ENCODE results near the gene DDX56. TPM values are rescaled to one million over a fixed set of nuclear protein-coding genes. Genes with fewer than 3 reads are reported as not detected.

Gene DDX56
- total and polyA plus RNA-seq, 7 donors = 14.6 to 60.5 (median 38.2) TPM

DNA sequence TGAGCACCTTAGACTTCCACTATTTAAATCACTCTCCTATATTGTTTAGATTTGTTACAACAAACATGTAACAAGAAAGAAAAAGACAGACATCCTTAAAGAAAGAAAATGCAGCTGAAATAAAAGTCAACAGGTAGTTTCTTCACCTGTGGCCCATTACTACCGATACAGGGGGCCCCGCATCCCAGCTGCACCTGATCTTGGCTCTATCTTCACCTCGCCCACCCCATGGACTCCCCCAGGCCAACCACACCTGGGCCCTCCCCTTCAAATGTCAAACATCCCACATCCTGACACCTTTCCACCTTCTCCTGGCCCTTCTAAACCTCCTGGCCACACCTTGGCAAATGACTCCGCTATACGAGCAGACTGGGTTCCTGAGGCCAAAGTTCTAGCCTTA lies 7.0 kb downstream of the DDX56 start:
- Histone ChIP-seq H3K9me3 (no peaks in the 10 kb centered on the region), H3K27ac (no peak overlapping the region), H3K4me3 (no peak overlapping the region), H3K36me3 (peaks cover 35 to 80% (median 58%) of the 10 kb centered on the region in 4 donors), H3K4me1 (no peaks in the 10 kb centered on the region), H3K27me3 (no peaks in the 10 kb centered on the region)
- WGBS, 2 donors = 75 to 93% methylated on average over 5 of the region's 5 CpGs
- TF ChIP-seq POLR2A (IDR thresholded peaks at IDR 0.05) (no peak), POLR2AphosphoS5 (IDR thresholded peaks at IDR 0.05) (no peak), CTCF (IDR thresholded peaks at IDR 0.05) (no peak), EP300 (IDR thresholded peaks at IDR 0.05) (no peak)
- intact Hi-C loops (cut with DNase I) = loop anchor here (5.0 kb wide), 1 partner anchor 74 kb away; the partner anchor contains the start of gene NUDCD3
- no peak for DNase-seq

GRCh38 chr7:44565795-44566559 lies 7.7 kb downstream of the DDX56 start:
- WGBS, 2 donors = 80 to 86% methylated on average over 16 of the region's 16 CpGs
- H3K27ac ChIP-seq = peak overlapping the region in 1 of 4 donors; percentile 35
- H3K4me1 ChIP-seq = no peaks in the 10 kb centered on the region
- no peaks in the 10 kb centered on the region for H3K27me3 ChIP-seq
- intact Hi-C loops (cut with DNase I) = loop anchor here (1.0 to 5.0 kb wide), 2 partner anchors 74 to 325 kb away; partner anchors contain the start of gene NUDCD3
- peaks cover 34 to 73% (median 51%) of the 10 kb centered on the region in 4 donors for H3K36me3 ChIP-seq
- no peak for DNase-seq
- no peaks in the 10 kb centered on the region for H3K9me3 ChIP-seq
- H3K4me3 ChIP-seq = no peak overlapping the region
- TF ChIP-seq POLR2A (IDR thresholded peaks at IDR 0.05) (no peak), CTCF (IDR thresholded peaks at IDR 0.05) (peak in 1 of 4 experiments; percentile 6)

DNA sequence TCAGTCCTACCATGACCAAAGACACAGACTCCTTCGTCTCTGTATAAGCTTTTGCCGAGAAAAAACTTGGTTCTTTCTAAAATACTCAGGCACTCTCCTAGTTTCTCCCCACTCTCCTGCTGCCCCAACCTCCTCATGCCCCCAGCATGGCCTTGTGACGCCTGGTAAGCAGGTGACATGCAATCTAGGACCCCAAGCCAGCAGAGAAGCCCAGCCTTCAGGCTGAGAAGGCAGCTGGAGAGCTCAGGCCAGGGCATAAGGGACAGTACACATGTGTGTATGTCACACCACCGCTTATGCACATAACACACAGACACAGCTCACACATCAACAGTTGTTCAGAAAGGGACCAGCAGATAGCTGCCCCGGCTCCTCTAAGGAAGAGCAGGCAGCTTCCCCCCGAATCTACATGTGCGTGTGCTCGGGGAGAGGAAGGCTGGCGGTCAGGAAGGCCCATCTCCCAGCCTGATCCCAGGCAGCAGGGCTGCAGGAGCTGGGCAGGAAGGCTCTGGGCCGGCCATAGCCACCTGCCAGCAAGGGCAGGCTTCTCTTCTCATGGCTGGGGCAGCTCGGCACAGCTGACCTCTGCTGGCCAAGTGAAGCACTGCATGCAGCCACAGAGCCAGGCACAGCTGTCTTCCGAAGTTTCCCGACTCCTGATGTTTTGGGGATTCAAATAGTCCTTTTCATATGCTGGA lies 8.5 kb downstream of the DDX56 start:
- 59 to 69% methylated on average over 13 of the region's 13 CpGs for WGBS, 2 donors
- Histone ChIP-seq H3K9me3 (no peaks in the 10 kb centered on the region), H3K4me3 (no peak overlapping the region), H3K27ac (peak overlapping the region in 1 of 4 donors; percentile 35), H3K4me1 (no peaks in the 10 kb centered on the region), H3K27me3 (no peaks in the 10 kb centered on the region), H3K36me3 (peaks cover 27 to 65% (median 43%) of the 10 kb centered on the region in 4 donors)
- DNase-seq = peak; percentile 79
- intact Hi-C loops (cut with DNase I) = loop anchor here (1.0 to 5.0 kb wide), 2 partner anchors 73 to 324 kb away; partner anchors contain the start of gene NUDCD3
- TF ChIP-seq POLR2AphosphoS5 (IDR thresholded peaks at IDR 0.05) = peak in 1 of 4 donors; percentile 16
- TF ChIP-seq CTCF (IDR thresholded peaks at IDR 0.05) = peak; percentile 72 to 97 (median 94)
- TF ChIP-seq EP300 (IDR thresholded peaks at IDR 0.05) = no peak
- no peak for TF ChIP-seq POLR2A (IDR thresholded peaks at IDR 0.05)

GRCh38 chr7:44564606-44565005 lies 9.1 kb downstream of the DDX56 start:
- Histone ChIP-seq H3K36me3 (peaks cover 20 to 59% (median 37%) of the 10 kb centered on the region in 4 donors), H3K4me1 (no peaks in the 10 kb centered on the region), H3K27ac (no peak overlapping the region), H3K27me3 (no peaks in the 10 kb centered on the region), H3K9me3 (no peaks in the 10 kb centered on the region), H3K4me3 (no peak overlapping the region)
- no peak for DNase-seq
- intact Hi-C loops (cut with DNase I) = loop anchor here (1.0 to 5.0 kb wide), 2 partner anchors 72 to 323 kb away; partner anchors contain the start of gene NUDCD3
- TF ChIP-seq EP300 (IDR thresholded peaks at IDR 0.05) = no peak
- no peak for TF ChIP-seq POLR2AphosphoS5 (IDR thresholded peaks at IDR 0.05)
- no peak for TF ChIP-seq CTCF (IDR thresholded peaks at IDR 0.05)
- TF ChIP-seq POLR2A (IDR thresholded peaks at IDR 0.05) = no peak
- WGBS, 2 donors = 89 to 93% methylated on average over 2 of the region's 2 CpGs

Data from sigmoid colon (tissue), 7 donors.